B cell (primary cell): ENCODE data around the gene RAD21L1. TPM values are rescaled to one million over a fixed set of nuclear protein-coding genes. Genes with fewer than 3 reads are reported as not detected.

ENCODE experiments used
- ATAC-seq: fragments of 200-7000 bp; cut with Tn5 transposase; one replicate; pipeline ENCODE4 v1.10.0; 2021; ENCODE audit warnings: low read depth, mild to moderate bottlenecking, moderate number of reproducible peaks, moderate library complexity
- CTCF ChIA-PET: fragments of 350-600 bp; sonication (Branson Sonifier 250); formaldehyde crosslinking; loops from one replicate; lab custom pipeline; 2021; ENCODE audit warnings: antibody characterized with exemption, inconsistent platforms; lab: Charles Lee
- POLR2A ChIA-PET: fragments of 350-600 bp; sonication (Branson Sonifier 250); formaldehyde crosslinking; loops from one replicate; lab custom pipeline; 2021; ENCODE audit warnings: antibody characterized with exemption; lab: Charles Lee
- DNase-seq: peaks from one replicate; pipeline ENCODE4 v3.0.0; 2013
- H2AFZ ChIP-seq: 2 replicates; pipeline ENCODE4 v1.6.1; 2012; ENCODE audit warnings: mild to moderate bottlenecking, low read depth, low read length; ENCODE audit not compliant: insufficient read depth, poor library complexity, severe bottlenecking
- H3K27ac ChIP-seq, 2 donors: 1 replicate in 1 of 2; 2 replicates in 1 of 2; pipeline ENCODE4 v1.5.1; 2012 to 2013; ENCODE audit warnings: low read length in 2 of 2, mild to moderate bottlenecking in 2 of 2, moderate library complexity in 1 of 2
- H3K27me3 ChIP-seq, 4 experiments: fragments of 200-600 bp in 1 of 4; sonication (generic) in 1 of 4; replicated peaks in 1 of 4; 1 replicate in 2 of 4; 2 replicates in 2 of 4; pipeline versions ENCODE4 v1.6.1 to v1.7.0; 2013 to 2016; ENCODE audit warnings: low read length in 3 of 4, mild to moderate bottlenecking in 2 of 4, mixed read lengths in 1 of 4, moderate library complexity in 1 of 4; ENCODE audit not compliant: insufficient read depth in 4 of 4, control insufficient read depth in 3 of 4; ENCODE audit errors: control extremely low read depth in 1 of 4
- H3K36me3 ChIP-seq, 2 experiments: replicated peaks in 1 of 2; 1 replicate in 1 of 2; 2 replicates in 1 of 2; pipeline versions ENCODE4 v1.6.1 to v1.7.1; 2013; ENCODE audit warnings: low read length in 1 of 2; ENCODE audit not compliant: insufficient read depth in 2 of 2, control insufficient read depth in 1 of 2; ENCODE audit errors: control extremely low read depth in 1 of 2, extremely low read depth in 1 of 2
- H3K4me1 ChIP-seq, 2 donors: fragments of 200-600 bp in 1 of 2; sonication (generic) in 1 of 2; 1 replicate in 1 of 2; 2 replicates in 1 of 2; pipeline versions ENCODE4 v1.5.1 to v1.6.1; 2013 to 2017; ENCODE audit warnings: low read length in 2 of 2; ENCODE audit not compliant: control insufficient read depth in 2 of 2, insufficient read depth in 2 of 2
- H3K4me2 ChIP-seq: replicated peaks from 2 replicates; pipeline ENCODE3; 2012; ENCODE audit warnings: mild to moderate bottlenecking, low read depth, low read length; ENCODE audit not compliant: poor library complexity, severe bottlenecking
- H3K4me3 ChIP-seq, 5 experiments: fragments of 200-600 bp in 1 of 5; sonication (generic) in 1 of 5; 1 replicate in 3 of 5; 2 replicates in 2 of 5; pipeline versions ENCODE4 v1.5.1 to v1.7.0; 2011 to 2016; ENCODE audit warnings: low read length in 4 of 5, mild to moderate bottlenecking in 4 of 5, low read depth in 2 of 5, control low read depth in 1 of 5, moderate library complexity in 1 of 5; ENCODE audit not compliant: insufficient read depth in 1 of 5; ENCODE audit errors: control extremely low read depth in 1 of 5, extremely low read depth in 1 of 5
- H3K79me2 ChIP-seq: fragments of 200-600 bp; sonication (generic); one replicate; pipeline ENCODE4 v1.6.0; 2016; ENCODE audit warnings: low read length; ENCODE audit not compliant: control insufficient read depth, insufficient read depth
- H3K9ac ChIP-seq: fragments of 200-600 bp; sonication (generic); 2 replicates; pipeline ENCODE4 v1.6.1; 2017; ENCODE audit warnings: mild to moderate bottlenecking, low read length, moderate library complexity
- H3K9me3 ChIP-seq, 3 donors: one replicate each; pipeline versions ENCODE4 v1.6.1 to v1.7.1; 2013; ENCODE audit warnings: low read length in 2 of 3; ENCODE audit not compliant: control insufficient read depth in 2 of 3, insufficient read depth in 1 of 3; ENCODE audit errors: control extremely low read depth in 1 of 3
- H4K20me1 ChIP-seq: 2 replicates; pipeline ENCODE4 v1.6.0; 2012; ENCODE audit warnings: mild to moderate bottlenecking, low read length; ENCODE audit not compliant: insufficient read depth, control insufficient read depth, poor library complexity, severe bottlenecking
- H3K27ac Mint-ChIP-seq: one replicate; pipeline ENCODE4 v1.8.0; 2021; ENCODE audit warnings: mixed read lengths
- H3K27me3 Mint-ChIP-seq: one replicate; pipeline ENCODE4 v1.8.0; 2021; ENCODE audit warnings: mixed read lengths
- H3K4me1 Mint-ChIP-seq: one replicate; pipeline ENCODE4 v1.8.0; 2021; ENCODE audit warnings: mixed read lengths
- H3K4me3 Mint-ChIP-seq: one replicate; pipeline ENCODE4 v1.8.0; 2021; ENCODE audit warnings: mixed read lengths
- H3K9me3 Mint-ChIP-seq: one replicate; pipeline ENCODE4 v1.8.0; 2022; ENCODE audit warnings: mixed read lengths; ENCODE audit not compliant: insufficient read depth
- CTCF ChIP-seq: fragments of 200-600 bp; IDR thresholded peaks from one replicate; pipeline ENCODE4 v1.8.0; 2022; ENCODE audit warnings: antibody characterized with exemption, mild to moderate bottlenecking
- EZH2 ChIP-seq: IDR thresholded peaks from 2 replicates; pipeline ENCODE4 v1.6.1; 2012; ENCODE audit warnings: borderline replicate concordance, low read depth, mild to moderate bottlenecking, moderate library complexity, low read length; ENCODE audit not compliant: insufficient read depth, poor library complexity, severe bottlenecking
- WGBS: methylation state at CpG from one replicate; pipeline ENCODE4 v1.1.5; 2013; ENCODE audit warnings: missing lambda C conversion rate; ENCODE audit not compliant: insufficient coverage; 5-methylcytosine and 5-hydroxymethylcytosine counted together
- intact Hi-C: fragments of 100-400 bp; cut with micrococcal nuclease; formaldehyde crosslinking; loops from one replicate; pipeline ENCODE4 v1.10.0; 2022
- polyA plus RNA-seq: library from polyadenylated mRNA; depleted of rRNA; stranded (reverse); fragments of >200 nt; gene quantifications from 2 replicates; pipeline ENCODE4 v1.2.3, GENCODE V29; 2012
- total RNA-seq, 2 donors: library from RNA; stranded (reverse); fragments of 120-200 nt in 1 of 2; gene quantifications; 1 replicate in 1 of 2; 2 replicates in 1 of 2; pipeline versions ENCODE4 v1.2.3 to v1.2.4, GENCODE V29; 2013 to 2022

Gene RAD21L1
- total and polyA plus RNA-seq, 2 donors (not counting 1 experiment from before 2014, with no cell fraction given) = not detected

GRCh38 chr20:1203630-1204029 is 22.2 kb upstream of the RAD21L1 start:
- no peak for TF ChIP-seq EZH2
- TF ChIP-seq CTCF = no peak
- H3K27me3 ChIP-seq = peaks cover 0 to 12% (median 0%) of the 10 kb centered on the region in 4 experiments
- no peak overlapping the region for H3K4me3 ChIP-seq
- H3K27ac ChIP-seq = no peak overlapping the region
- no peaks in the 10 kb centered on the region for H4K20me1 ChIP-seq
- DNase-seq (no peak), ATAC-seq (no peak)
- WGBS = 100% methylated on average over 3 of the region's 5 CpGs
- H3K27me3 Mint-ChIP-seq = peaks cover 18% of the 10 kb centered on the region
- POLR2A ChIA-PET = no interaction called here
- no peak overlapping the region for H3K9ac ChIP-seq
- no peaks in the 10 kb centered on the region for H3K36me3 ChIP-seq
- H3K4me2 ChIP-seq = no peak overlapping the region
- CTCF ChIA-PET = no interaction called here
- H3K9me3 ChIP-seq = no peaks in the 10 kb centered on the region
- H3K27ac Mint-ChIP-seq = no peak overlapping the region
- H2AFZ ChIP-seq = no peak overlapping the region
- intact Hi-C loops = no loop called here
- no peak overlapping the region for H3K4me3 Mint-ChIP-seq
- no peaks in the 10 kb centered on the region for H3K4me1 ChIP-seq
- no peaks in the 10 kb centered on the region for H3K79me2 ChIP-seq
- no peaks in the 10 kb centered on the region for H3K9me3 Mint-ChIP-seq
- no peaks in the 10 kb centered on the region for H3K4me1 Mint-ChIP-seq

DNA sequence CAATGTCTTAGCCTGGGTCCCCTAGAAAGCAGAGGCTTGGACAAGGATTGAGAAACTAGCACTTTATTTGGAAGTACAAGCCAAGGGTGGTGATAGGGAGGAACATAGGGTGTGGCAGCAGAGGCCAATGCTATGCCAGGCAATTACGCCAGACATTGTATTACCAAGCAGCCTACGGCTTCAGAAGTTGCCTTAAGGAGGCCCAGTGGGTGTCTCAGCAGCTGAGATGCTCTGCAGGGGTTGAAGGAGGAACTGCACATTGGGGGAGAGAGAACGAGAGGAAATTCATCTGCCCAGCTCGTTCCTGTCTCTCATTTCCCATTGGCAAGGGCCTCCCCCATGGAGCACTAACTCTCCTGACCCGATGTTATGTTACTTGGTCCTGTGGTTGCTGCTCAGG is 21.7 kb upstream of the RAD21L1 start:
- Histone ChIP-seq H3K9ac (no peak overlapping the region), H3K36me3 (no peaks in the 10 kb centered on the region), H2AFZ (no peak overlapping the region), H4K20me1 (no peaks in the 10 kb centered on the region), H3K79me2 (no peaks in the 10 kb centered on the region), H3K27me3 (peaks cover 0 to 11% (median 0%) of the 10 kb centered on the region in 4 experiments), H3K4me2 (no peak overlapping the region), H3K4me1 (no peaks in the 10 kb centered on the region), H3K27ac (no peak overlapping the region), H3K4me3 (no peak overlapping the region), H3K9me3 (no peaks in the 10 kb centered on the region)
- Mint-ChIP-seq H3K27ac (no peak overlapping the region), H3K27me3 (peaks cover 15% of the 10 kb centered on the region), H3K9me3 (no peaks in the 10 kb centered on the region), H3K4me3 (no peak overlapping the region), H3K4me1 (no peaks in the 10 kb centered on the region)
- intact Hi-C loops = no loop called here
- ChIA-PET POLR2A (no interaction called here), CTCF (no interaction called here)
- ATAC-seq (no peak), DNase-seq (no peak)
- TF ChIP-seq EZH2 (no peak), CTCF (no peak)
- WGBS = 69% methylated on average over 2 of the region's 5 CpGs
